Breast epithelium (tissue), 4 donors: ENCODE data around the gene JADE2. TPM values are rescaled to one million over a fixed set of nuclear protein-coding genes. Genes with fewer than 3 reads are reported as not detected.
"Not testable (repeated sequence)": the region's sequence is repeated elsewhere in the genome, so short reads cannot be mapped to it uniquely, and the experiment has no call there.

ENCODE experiments used
- DNase-seq, 2 donors: peaks; one replicate each; pipeline ENCODE4 v3.0.0-alpha.2; 2019; ENCODE audit warnings: low spot score in 2 of 2
- H3K27ac ChIP-seq, 2 donors: fragments of 200-600 bp; sonication (generic) in 1 of 2; one replicate each; pipeline ENCODE4 v1.5.1; 2016 to 2019; ENCODE audit warnings: mild to moderate bottlenecking in 1 of 2
- H3K27me3 ChIP-seq, 2 donors: fragments of 200-600 bp; sonication (generic) in 1 of 2; one replicate each; pipeline versions ENCODE4 v1.5.1 to v1.6.0; 2017 to 2019; ENCODE audit warnings: control low read depth in 1 of 2, mild to moderate bottlenecking in 1 of 2
- H3K36me3 ChIP-seq: fragments of 200-600 bp; one replicate; pipeline ENCODE4 v1.5.1; 2019
- H3K4me1 ChIP-seq, 2 donors: fragments of 200-600 bp; sonication (generic); one replicate each; pipeline ENCODE4 v1.5.1; 2016 to 2019; ENCODE audit warnings: control low read depth in 1 of 2
- H3K4me3 ChIP-seq, 3 donors: fragments of 200-600 bp; sonication (generic); 1 replicate in 2 of 3; 2 replicates in 1 of 3; pipeline ENCODE4 v1.5.1; 2016 to 2019; ENCODE audit warnings: mild to moderate bottlenecking in 3 of 3, moderate library complexity in 2 of 3
- H3K9me3 ChIP-seq, 2 donors: fragments of 200-600 bp; sonication (generic) in 1 of 2; one replicate each; pipeline ENCODE4 v1.5.1; 2016 to 2019; ENCODE audit warnings: control low read depth in 1 of 2
- POLR2A ChIP-seq: fragments of 450-650 bp; IDR thresholded peaks from one replicate; pipeline ENCODE4 v1.6.1; 2016; ENCODE audit warnings: antibody characterized with exemption, mild to moderate bottlenecking, moderate library complexity
- POLR2AphosphoS5 ChIP-seq, 3 donors: sonication (generic); formaldehyde crosslinking; IDR thresholded peaks; one replicate each; pipeline ENCODE4 v1.6.1; 2017; ENCODE audit warnings: antibody characterized with exemption in 3 of 3
- intact Hi-C: fragments of 100-400 bp; cut with DNase I; formaldehyde crosslinking; loops from one replicate; pipeline ENCODE4 v1.15.1; 2023; ENCODE audit warnings: low total_unique reads
- total RNA-seq, 3 donors: library from RNA; depleted of rRNA; stranded (reverse); fragments of >200 nt; gene quantifications; one replicate each; pipeline ENCODE4 v1.1.0, GENCODE V29; 2016
- TF ChIP-seq, protein P1 (sequence below), 3 donors: fragments of 450-650 bp; IDR thresholded peaks; one replicate each; pipeline ENCODE4 v1.5.1; 2016 to 2017; ENCODE audit warnings: antibody characterized with exemption in 3 of 3, mild to moderate bottlenecking in 3 of 3, moderate library complexity in 3 of 3

Gene JADE2
- total RNA-seq, 3 donors from 2014 or later = 39.0 to 66.0 (median 61.4) TPM

DNA sequence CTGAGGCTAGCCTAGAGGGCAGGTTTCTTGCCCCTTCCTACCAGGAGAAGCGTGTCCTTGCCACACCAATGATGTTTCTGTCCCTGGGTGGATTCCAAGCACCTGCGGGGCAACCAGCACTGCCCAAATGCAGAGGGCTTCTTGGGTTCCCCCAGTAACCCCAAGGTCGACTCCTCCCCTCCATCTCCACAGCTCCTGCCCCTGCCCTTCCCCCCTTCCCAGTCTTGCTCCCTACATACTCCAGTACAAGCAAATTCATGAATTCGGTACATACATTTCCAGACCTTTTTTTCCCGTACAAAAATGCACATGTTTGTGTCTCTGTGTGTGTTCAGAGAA, 12.8 kb upstream of the JADE2 start:
- TF ChIP-seq POLR2A (no peak), POLR2AphosphoS5 (IDR thresholded peaks at IDR 0.05) (no peak)
- TF ChIP-seq, protein P1, sequence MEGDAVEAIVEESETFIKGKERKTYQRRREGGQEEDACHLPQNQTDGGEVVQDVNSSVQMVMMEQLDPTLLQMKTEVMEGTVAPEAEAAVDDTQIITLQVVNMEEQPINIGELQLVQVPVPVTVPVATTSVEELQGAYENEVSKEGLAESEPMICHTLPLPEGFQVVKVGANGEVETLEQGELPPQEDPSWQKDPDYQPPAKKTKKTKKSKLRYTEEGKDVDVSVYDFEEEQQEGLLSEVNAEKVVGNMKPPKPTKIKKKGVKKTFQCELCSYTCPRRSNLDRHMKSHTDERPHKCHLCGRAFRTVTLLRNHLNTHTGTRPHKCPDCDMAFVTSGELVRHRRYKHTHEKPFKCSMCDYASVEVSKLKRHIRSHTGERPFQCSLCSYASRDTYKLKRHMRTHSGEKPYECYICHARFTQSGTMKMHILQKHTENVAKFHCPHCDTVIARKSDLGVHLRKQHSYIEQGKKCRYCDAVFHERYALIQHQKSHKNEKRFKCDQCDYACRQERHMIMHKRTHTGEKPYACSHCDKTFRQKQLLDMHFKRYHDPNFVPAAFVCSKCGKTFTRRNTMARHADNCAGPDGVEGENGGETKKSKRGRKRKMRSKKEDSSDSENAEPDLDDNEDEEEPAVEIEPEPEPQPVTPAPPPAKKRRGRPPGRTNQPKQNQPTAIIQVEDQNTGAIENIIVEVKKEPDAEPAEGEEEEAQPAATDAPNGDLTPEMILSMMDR (IDR thresholded peaks at IDR 0.05) = no peak
- Histone ChIP-seq H3K36me3 (no peaks in the 10 kb centered on the region), H3K4me1 (peaks cover 0 to 16% of the 10 kb centered on the region in 2 donors), H3K27me3 (no peaks in the 10 kb centered on the region), H3K27ac (peak overlapping the region; percentile 86 to 91), H3K4me3 (no peak overlapping the region), H3K9me3 (no peaks in the 10 kb centered on the region)
- intact Hi-C loops = no loop called here
- no peak for DNase-seq

DNA sequence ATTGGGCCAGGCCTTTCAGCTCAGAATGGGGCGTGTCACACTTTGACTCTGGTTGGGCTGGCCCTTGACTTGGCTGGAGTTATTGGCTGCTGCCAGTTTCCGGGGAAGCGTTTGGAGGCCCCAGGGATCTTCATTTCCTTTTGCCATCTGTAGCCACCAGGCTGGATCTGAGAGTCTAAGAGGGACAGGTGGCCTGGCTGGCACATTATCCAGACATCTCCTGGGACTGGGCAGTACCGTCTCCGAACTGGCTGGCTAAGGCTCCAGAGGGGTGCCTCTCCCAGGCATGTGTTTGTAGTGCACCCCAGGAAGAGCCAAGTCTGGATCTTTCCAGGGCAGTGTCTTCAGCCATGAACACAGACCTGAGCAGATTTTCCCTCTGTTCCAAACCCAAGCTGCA, 9.7 kb upstream of the JADE2 start:
- Histone ChIP-seq H3K27ac (no peak overlapping the region), H3K4me3 (no peak overlapping the region), H3K36me3 (no peaks in the 10 kb centered on the region), H3K4me1 (peaks cover 0 to 16% of the 10 kb centered on the region in 2 donors), H3K9me3 (no peaks in the 10 kb centered on the region), H3K27me3 (no peaks in the 10 kb centered on the region)
- TF ChIP-seq POLR2A (no peak), POLR2AphosphoS5 (IDR thresholded peaks at IDR 0.05) (no peak)
- TF ChIP-seq, protein P1 (IDR thresholded peaks at IDR 0.05) = no peak
- DNase-seq = no peak
- intact Hi-C loops = no loop called here

DNA sequence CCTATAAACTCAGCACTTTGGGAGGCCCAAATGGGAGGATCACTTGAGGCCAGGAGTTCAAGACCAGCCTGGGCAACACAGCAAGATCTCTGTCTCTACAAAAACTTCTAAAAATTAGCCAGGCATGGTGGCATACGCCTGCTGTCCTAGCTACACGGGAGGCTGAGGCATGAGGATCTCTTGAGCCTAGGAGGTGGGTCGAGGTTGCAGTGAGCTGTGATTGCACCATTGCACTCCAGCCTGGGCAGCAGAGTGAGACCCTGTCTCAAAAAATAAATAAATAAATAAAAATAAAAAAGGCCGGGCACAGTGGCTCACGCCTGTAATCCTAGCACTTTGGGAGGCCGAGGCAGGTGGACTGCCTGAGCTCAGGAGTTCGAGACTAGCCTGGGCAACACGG, 8.5 kb upstream of the JADE2 start:
- intact Hi-C loops, H3K36me3 ChIP-seq, H3K27me3 ChIP-seq, H3K4me3 ChIP-seq, H3K9me3 ChIP-seq, H3K27ac ChIP-seq, H3K4me1 ChIP-seq, DNase-seq: not testable (repeated sequence)

DNA sequence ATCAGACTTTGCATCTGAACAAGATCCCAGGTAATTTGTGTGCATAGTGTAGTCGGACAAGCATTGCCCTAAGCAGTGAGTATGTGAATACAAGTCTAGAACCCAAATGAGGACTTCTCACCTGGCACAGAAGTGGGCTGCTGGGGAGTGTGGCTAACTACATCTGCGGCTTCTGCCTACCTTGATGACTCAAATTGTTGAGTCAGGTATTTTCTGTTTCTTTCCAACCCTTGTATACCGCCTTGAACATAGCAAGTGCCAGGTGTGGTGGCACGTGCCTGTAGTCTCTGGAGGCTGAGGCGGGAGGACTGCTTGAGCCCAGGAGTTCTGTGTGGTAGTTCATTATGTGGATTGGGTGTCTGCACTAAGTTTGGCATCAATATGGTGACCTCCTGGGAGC, 7.9 kb upstream of the JADE2 start:
- TF ChIP-seq, protein P1 (IDR thresholded peaks at IDR 0.05) = no peak
- TF ChIP-seq POLR2A (no peak), POLR2AphosphoS5 (IDR thresholded peaks at IDR 0.05) (no peak)
- peaks cover 0 to 1% of the 10 kb centered on the region in 2 donors for H3K4me1 ChIP-seq
- no peaks in the 10 kb centered on the region for H3K27me3 ChIP-seq
- no peak overlapping the region for H3K4me3 ChIP-seq
- H3K36me3 ChIP-seq = no peaks in the 10 kb centered on the region
- H3K27ac ChIP-seq = no peak overlapping the region
- intact Hi-C loops = no loop called here
- H3K9me3 ChIP-seq = no peaks in the 10 kb centered on the region
- no peak for DNase-seq

DNA sequence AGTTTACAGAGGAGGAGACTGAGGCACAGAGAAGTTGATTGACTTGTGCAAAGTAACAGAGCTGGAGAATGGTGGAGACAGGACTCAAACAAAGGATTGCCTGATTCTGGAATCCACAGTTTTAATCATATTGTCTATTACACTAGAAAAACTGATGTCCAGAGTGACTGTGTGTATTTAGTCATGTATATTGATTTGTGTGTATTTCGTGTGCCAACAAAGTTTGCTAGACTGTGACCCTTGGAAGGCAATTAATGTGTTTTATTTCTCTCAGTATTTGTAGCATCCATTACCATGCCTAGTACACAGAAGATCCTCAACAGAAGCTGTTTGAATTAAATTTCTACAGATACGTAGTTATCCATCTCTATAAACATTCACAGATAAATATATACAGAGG, 5.5 kb upstream of the JADE2 start:
- no peak for DNase-seq
- Histone ChIP-seq H3K4me1 (no peaks in the 10 kb centered on the region), H3K27me3 (no peaks in the 10 kb centered on the region), H3K27ac (no peak overlapping the region), H3K36me3 (no peaks in the 10 kb centered on the region), H3K4me3 (no peak overlapping the region), H3K9me3 (no peaks in the 10 kb centered on the region)
- intact Hi-C loops = loop anchor here (1.0 to 10.0 kb wide), 3 partner anchors 42 to 105 kb away; partner anchors contain the start of gene CDKN2AIPNL
- TF ChIP-seq POLR2A (no peak), POLR2AphosphoS5 (IDR thresholded peaks at IDR 0.05) (no peak)
- TF ChIP-seq, protein P1 (IDR thresholded peaks at IDR 0.05) = no peak

DNA sequence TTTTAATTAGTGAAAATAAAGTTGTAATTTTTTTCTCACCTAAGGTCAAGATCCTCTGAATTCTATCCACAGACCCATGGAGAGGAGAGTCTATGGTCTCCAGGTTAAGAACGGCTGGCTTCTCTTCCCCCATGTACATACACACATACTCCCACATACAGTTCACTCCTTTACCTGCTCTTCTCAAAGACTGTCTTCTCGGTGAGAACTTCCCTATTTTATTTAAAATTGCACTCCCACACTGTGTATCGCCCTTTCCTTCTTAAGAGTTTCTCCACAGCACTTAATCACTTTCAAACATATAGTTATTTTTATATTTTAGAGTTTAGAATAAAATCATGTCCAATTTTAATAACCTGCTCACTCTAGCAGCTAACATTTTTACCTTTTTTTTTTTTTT, 3.6 kb upstream of the JADE2 start:
- H3K4me1 ChIP-seq = no peaks in the 10 kb centered on the region
- H3K9me3 ChIP-seq = no peaks in the 10 kb centered on the region
- no peaks in the 10 kb centered on the region for H3K36me3 ChIP-seq
- H3K27me3 ChIP-seq = no peaks in the 10 kb centered on the region
- TF ChIP-seq POLR2A (no peak), POLR2AphosphoS5 (IDR thresholded peaks at IDR 0.05) (no peak)
- TF ChIP-seq, protein P1 (IDR thresholded peaks at IDR 0.05) = no peak
- no peak for DNase-seq
- intact Hi-C loops = loop anchor here (10.0 kb wide), 2 partner anchors 57 to 107 kb away; partner anchors contain the start of gene CDKN2AIPNL
- H3K4me3 ChIP-seq = no peak overlapping the region
- H3K27ac ChIP-seq = no peak overlapping the region
